Glutamatergic neuron (in vitro differentiated cells): ENCODE results near the gene ZRANB3. TPM values are rescaled to one million over a fixed set of nuclear protein-coding genes. Genes with fewer than 3 reads are reported as not detected.

Experiments
- DNase-seq: peaks from one replicate; pipeline ENCODE4 v3.0.0; 2022
- H3K27ac Mint-ChIP-seq: one replicate; pipeline ENCODE4 v1.8.0; 2020; ENCODE audit warnings: mild to moderate bottlenecking, mixed read lengths, inconsistent platforms; ENCODE audit not compliant: unreplicated experiment
- H3K27me3 Mint-ChIP-seq: one replicate; pipeline ENCODE4 v1.8.0; 2020; ENCODE audit warnings: mild to moderate bottlenecking, moderate library complexity, mixed read lengths, inconsistent platforms; ENCODE audit not compliant: unreplicated experiment
- H3K36me3 Mint-ChIP-seq: one replicate; pipeline ENCODE4 v1.8.0; 2020; ENCODE audit warnings: mild to moderate bottlenecking, mixed read lengths, inconsistent platforms; ENCODE audit not compliant: unreplicated experiment
- H3K4me1 Mint-ChIP-seq: one replicate; pipeline ENCODE4 v1.8.0; 2020; ENCODE audit warnings: mild to moderate bottlenecking, low read depth, mixed read lengths, inconsistent platforms; ENCODE audit not compliant: unreplicated experiment
- H3K4me3 Mint-ChIP-seq: one replicate; pipeline ENCODE4 v1.8.0; 2020; ENCODE audit warnings: mild to moderate bottlenecking, mixed read lengths, inconsistent platforms; ENCODE audit not compliant: unreplicated experiment
- H3K9me3 Mint-ChIP-seq: one replicate; pipeline ENCODE4 v1.8.0; 2020; ENCODE audit warnings: mild to moderate bottlenecking, moderate library complexity, mixed read lengths, inconsistent platforms; ENCODE audit not compliant: unreplicated experiment
- CTCF ChIP-seq: fragments of 200-600 bp; sonication (generic); IDR thresholded peaks from one replicate; pipeline ENCODE4 v1.5.0; 2021; ENCODE audit not compliant: partially characterized antibody, unreplicated experiment
- total RNA-seq: library from RNA; stranded (reverse); fragmentation: NEBNext Ultra II Directional; extraction: Animal tissue kit (Norgen Biotek cat#: 25700); gene quantifications from one replicate; pipeline ENCODE4 v1.2.1, GENCODE V29; 2021; ENCODE audit not compliant: unreplicated experiment

The ZRANB3 gene
- total RNA-seq, 1 donor from 2014 or later: 10.7 TPM

- Mint-ChIP-seq H3K27me3 (no peaks in the 10 kb centered on the region), H3K27ac (no peak overlapping the region), H3K4me3 (no peak overlapping the region), H3K9me3 (no peaks in the 10 kb centered on the region), H3K4me1 (no peaks in the 10 kb centered on the region), H3K36me3 (no peaks in the 10 kb centered on the region)
- DNase-seq: no peak
- no peak for TF ChIP-seq CTCF
Observed at GRCh38 chr2:135258193-135258592, 272.8 kb downstream of the ZRANB3 start.

GRCh38 chr2:135257383-135258090, 273.5 kb downstream of the ZRANB3 start:
- H3K4me3 Mint-ChIP-seq: no peak overlapping the region
- no peaks in the 10 kb centered on the region for H3K9me3 Mint-ChIP-seq
- no peaks in the 10 kb centered on the region for H3K27me3 Mint-ChIP-seq
- H3K36me3 Mint-ChIP-seq: no peaks in the 10 kb centered on the region
- H3K4me1 Mint-ChIP-seq: no peaks in the 10 kb centered on the region
- DNase-seq: no peak
- no peak for TF ChIP-seq CTCF
- H3K27ac Mint-ChIP-seq: no peak overlapping the region

- Mint-ChIP-seq H3K27ac (no peak overlapping the region), H3K4me3 (no peak overlapping the region), H3K4me1 (no peaks in the 10 kb centered on the region), H3K9me3 (no peaks in the 10 kb centered on the region), H3K27me3 (no peaks in the 10 kb centered on the region), H3K36me3 (peaks cover under 1% of the 10 kb centered on the region)
- TF ChIP-seq CTCF: no peak
- no peak for DNase-seq
Observed at GRCh38 chr2:135256531-135257260, 274.3 kb downstream of the ZRANB3 start.

- Mint-ChIP-seq H3K36me3 (peaks cover 10% of the 10 kb centered on the region), H3K4me3 (no peak overlapping the region), H3K4me1 (no peaks in the 10 kb centered on the region), H3K9me3 (no peaks in the 10 kb centered on the region), H3K27me3 (no peaks in the 10 kb centered on the region), H3K27ac (no peak overlapping the region)
- DNase-seq: no peak
- TF ChIP-seq CTCF: no peak
Observed at GRCh38 chr2:135255208-135255607, 275.8 kb downstream of the ZRANB3 start.
